ENCODE measurements around the gene DPH7. TPM values are rescaled to one million over a fixed set of nuclear protein-coding genes. Genes with fewer than 3 reads are reported as not detected.
"Not testable (repeated sequence)": the region's sequence is repeated elsewhere in the genome, so short reads cannot be mapped to it uniquely, and the experiment has no call there.

The DPH7 gene
- total RNA-seq (10 to 100 TPM; 76.9 to 80.7 TPM), polyA plus RNA-seq (10 to 100 TPM; 26.2 to 32.8 (median 29.8) TPM), total RNA-seq (40.7 to 77.0 (median 49.3) reads per million in 6 experiments)

DNA sequence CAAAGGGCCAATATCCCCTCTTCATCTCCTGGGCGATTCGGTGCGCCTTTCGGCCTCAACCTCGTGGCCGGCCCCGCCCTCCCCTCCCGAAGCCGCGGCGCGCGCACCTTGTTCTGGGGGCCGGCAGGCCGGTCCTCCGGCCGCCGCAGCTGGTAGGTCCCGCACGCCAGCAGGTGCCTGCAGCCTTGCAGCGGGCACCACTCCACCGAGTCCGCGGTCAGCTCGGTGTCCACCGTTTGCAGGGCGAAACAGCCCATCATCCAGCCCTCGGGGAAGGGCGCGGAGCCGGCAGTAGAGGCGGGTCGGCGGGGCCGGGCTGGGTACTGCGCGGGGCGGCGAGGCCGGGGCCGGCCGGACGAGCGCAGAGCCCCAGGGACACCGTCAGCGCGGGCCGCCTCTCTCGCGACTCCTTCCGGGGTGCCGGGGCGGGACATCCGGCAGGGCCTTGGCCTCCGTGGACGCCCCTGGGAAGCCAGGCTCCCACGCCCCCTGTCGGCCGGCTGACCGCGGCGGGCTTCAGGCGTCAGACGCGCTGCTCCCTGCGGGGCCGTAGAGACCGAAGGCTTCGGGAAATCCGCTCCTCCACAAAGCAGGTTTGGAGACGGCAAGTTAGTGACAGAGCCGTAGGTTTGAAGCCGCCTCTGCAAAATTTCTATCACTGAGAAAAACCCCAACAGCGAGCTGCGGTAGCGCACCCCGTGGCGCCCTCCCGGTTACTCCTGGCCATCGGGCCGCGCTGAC is at the start of gene DPH7:
DPH7 (minus strand) TSS at position 408 of the 741 bp plus-strand sequence; CDS start at position 260, 148 bp downstream.
- H3K27ac Mint-ChIP-seq: peak within 1 kb of the TSS in 9 of 10 donors; percentile 13 to 87 (median 80)
- H3K9me3 Mint-ChIP-seq: no peaks in the 10 kb centered on the region
- POLR2A ChIA-PET: interaction anchor here (1.1 to 2.9 kb wide), 5 partner anchors 10 to 40 kb away, joined by 3 to 12 read pairs (median 4); partner anchors contain the start of genes EHMT1, MRPL41 and ZMYND19
- peak; percentile 98 to 99 for ATAC-seq
- peaks cover 20 to 39% (median 33%) of the 10 kb centered on the region in 4 donors for H3K4me1 Mint-ChIP-seq
- DNase-seq: peak; percentile 85 to 99 (median 92)
- peaks cover 0 to 35% (median 12%) of the 10 kb centered on the region in 3 donors for H3K36me3 Mint-ChIP-seq
- peak within 1 kb of the TSS; percentile 72 to 88 (median 82) for H3K4me3 Mint-ChIP-seq
- H3K27me3 Mint-ChIP-seq: no peaks in the 10 kb centered on the region

- H3K36me3 Mint-ChIP-seq, H3K27me3 Mint-ChIP-seq, ATAC-seq, DNase-seq, H3K9me3 Mint-ChIP-seq: not testable (repeated sequence)
- POLR2A ChIA-PET: interaction anchor here (2.0 kb wide), 1 partner anchor 9 kb away, joined by 15 read pairs; the partner anchor contains the start of gene EHMT1
- Mint-ChIP-seq H3K27ac (peak overlapping the region in 6 of 10 donors; percentile 21 to 94 (median 92)), H3K4me3 (peak overlapping the region in 4 of 10 donors; percentile 4 to 90 (median 67)), H3K4me1 (peaks cover 29 to 75% (median 65%) of the 10 kb centered on the region in 4 donors)
Observed at GRCh38 chr9:137627406-137627805, 48.7 kb upstream of the DPH7 start.

GRCh38 chr9:137626464-137626863 is 47.7 kb upstream of the DPH7 start:
- H3K27me3 Mint-ChIP-seq: no peaks in the 10 kb centered on the region
- H3K4me3 Mint-ChIP-seq: peak overlapping the region in 8 of 10 donors; percentile 37 to 83 (median 64)
- no peak for ATAC-seq
- DNase-seq: no peak
- H3K9me3 Mint-ChIP-seq: no peaks in the 10 kb centered on the region
- peaks cover 32 to 72% (median 62%) of the 10 kb centered on the region in 4 donors for H3K4me1 Mint-ChIP-seq
- peaks cover 0 to 10% (median 2%) of the 10 kb centered on the region in 3 donors for H3K36me3 Mint-ChIP-seq
- POLR2A ChIA-PET: interaction anchor here (0.6 to 0.7 kb wide), 6 partner anchors 19 to 1082 kb away, joined by 4 to 8 read pairs (median 6); no protein-coding TSS in a partner anchor
- peak overlapping the region in 8 of 10 donors; percentile 33 to 91 (median 78) for H3K27ac Mint-ChIP-seq

DNA sequence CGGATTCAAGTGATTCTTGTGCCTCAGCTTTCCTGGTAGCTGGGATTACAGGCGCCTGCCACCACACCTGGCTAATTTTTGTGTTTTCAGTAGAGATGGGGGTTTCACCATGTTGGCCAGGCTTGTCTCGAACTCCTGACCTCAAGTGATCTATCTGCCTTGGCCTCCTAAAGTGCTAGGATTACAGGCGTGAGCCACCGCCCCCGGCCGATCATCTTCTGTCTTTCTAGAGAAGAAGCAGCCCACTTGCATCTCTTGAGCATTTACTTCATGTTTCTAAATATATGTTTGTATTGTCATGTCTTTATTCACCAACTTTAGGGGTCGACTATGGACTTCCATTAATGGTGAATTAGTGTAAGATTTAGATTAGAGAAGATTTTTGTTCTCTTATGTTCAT is 43.5 kb upstream of the DPH7 start:
- not testable (repeated sequence) for H3K27me3 Mint-ChIP-seq, DNase-seq, ATAC-seq, H3K9me3 Mint-ChIP-seq
- H3K4me1 Mint-ChIP-seq: peaks cover 29 to 62% (median 57%) of the 10 kb centered on the region in 4 donors
- POLR2A ChIA-PET: interaction anchor here (1.4 kb wide), 1 partner anchor 19 kb away, joined by 4 read pairs; no protein-coding TSS in a partner anchor
- H3K36me3 Mint-ChIP-seq: peaks cover 0 to 10% (median 2%) of the 10 kb centered on the region in 3 donors
- peak overlapping the region in 4 of 10 donors; percentile 7 to 67 (median 28) for H3K4me3 Mint-ChIP-seq
- peak overlapping the region in 8 of 10 donors; percentile 24 to 66 (median 57) for H3K27ac Mint-ChIP-seq

GRCh38 chr9:137621131-137621757 is 42.5 kb upstream of the DPH7 start:
- POLR2A ChIA-PET: interaction anchor here (2.2 kb wide), 1 partner anchor 8 kb away, joined by 9 read pairs; no protein-coding TSS in a partner anchor
- H3K27ac Mint-ChIP-seq: peak overlapping the region in 7 of 10 donors; percentile 27 to 76 (median 69)
- H3K9me3 Mint-ChIP-seq: no peaks in the 10 kb centered on the region
- ATAC-seq (no peak), DNase-seq (peak in 1 of 10 donors; percentile 25)
- H3K36me3 Mint-ChIP-seq: peaks cover 0 to 10% (median 2%) of the 10 kb centered on the region in 3 donors
- no peaks in the 10 kb centered on the region for H3K27me3 Mint-ChIP-seq
- peak overlapping the region; percentile 29 to 94 (median 61) for H3K4me3 Mint-ChIP-seq
- H3K4me1 Mint-ChIP-seq: peaks cover 26 to 63% (median 55%) of the 10 kb centered on the region in 4 donors

DNA sequence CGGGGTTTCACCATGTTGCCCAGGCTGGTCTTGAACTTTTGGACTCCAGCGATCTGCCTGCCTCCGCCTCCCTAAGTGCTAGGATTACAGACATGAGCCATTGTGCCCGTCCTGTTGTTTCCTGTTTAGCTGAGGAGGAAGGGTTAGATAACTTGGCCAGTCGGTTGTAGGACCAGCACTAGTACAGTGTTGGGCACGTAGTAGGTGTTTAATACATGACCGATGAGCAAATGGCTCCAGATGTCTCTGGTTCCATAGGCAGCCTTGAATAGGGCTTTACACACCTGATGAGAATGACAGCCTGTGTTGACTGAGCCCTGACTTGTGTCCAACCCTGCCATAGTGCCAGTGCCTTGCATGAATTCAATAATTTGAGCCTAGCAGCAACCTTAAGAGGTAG is 41.9 kb upstream of the DPH7 start:
- H3K36me3 Mint-ChIP-seq: peaks cover 0 to 10% (median 2%) of the 10 kb centered on the region in 3 donors
- ATAC-seq: no peak
- H3K4me3 Mint-ChIP-seq: peak overlapping the region; percentile 9 to 94 (median 60)
- H3K27ac Mint-ChIP-seq: peak overlapping the region in 6 of 10 donors; percentile 41 to 83 (median 64)
- H3K9me3 Mint-ChIP-seq: no peaks in the 10 kb centered on the region
- peaks cover 26 to 62% (median 53%) of the 10 kb centered on the region in 4 donors for H3K4me1 Mint-ChIP-seq
- no peaks in the 10 kb centered on the region for H3K27me3 Mint-ChIP-seq
- DNase-seq: no peak
- POLR2A ChIA-PET: interaction anchor here (2.2 kb wide), 1 partner anchor 9 kb away, joined by 9 read pairs; no protein-coding TSS in a partner anchor

- no peaks in the 10 kb centered on the region for H3K9me3 Mint-ChIP-seq
- POLR2A ChIA-PET: interaction anchor here (0.6 to 2.2 kb wide), 4 partner anchors 9 to 384 kb away, joined by 3 to 14 read pairs (median 6); partner anchors contain the start of genes ARRDC1 and ZMYND19
- H3K36me3 Mint-ChIP-seq: peaks cover 0 to 10% (median 2%) of the 10 kb centered on the region in 3 donors
- peaks cover 21 to 56% (median 48%) of the 10 kb centered on the region in 4 donors for H3K4me1 Mint-ChIP-seq
- H3K4me3 Mint-ChIP-seq: peak overlapping the region; percentile 81 to 98 (median 92)
- DNase-seq: no peak
- ATAC-seq: no peak
- peak overlapping the region; percentile 59 to 97 (median 91) for H3K27ac Mint-ChIP-seq
- no peaks in the 10 kb centered on the region for H3K27me3 Mint-ChIP-seq
Observed at GRCh38 chr9:137620048-137620405, 41.3 kb upstream of the DPH7 start.

DNA sequence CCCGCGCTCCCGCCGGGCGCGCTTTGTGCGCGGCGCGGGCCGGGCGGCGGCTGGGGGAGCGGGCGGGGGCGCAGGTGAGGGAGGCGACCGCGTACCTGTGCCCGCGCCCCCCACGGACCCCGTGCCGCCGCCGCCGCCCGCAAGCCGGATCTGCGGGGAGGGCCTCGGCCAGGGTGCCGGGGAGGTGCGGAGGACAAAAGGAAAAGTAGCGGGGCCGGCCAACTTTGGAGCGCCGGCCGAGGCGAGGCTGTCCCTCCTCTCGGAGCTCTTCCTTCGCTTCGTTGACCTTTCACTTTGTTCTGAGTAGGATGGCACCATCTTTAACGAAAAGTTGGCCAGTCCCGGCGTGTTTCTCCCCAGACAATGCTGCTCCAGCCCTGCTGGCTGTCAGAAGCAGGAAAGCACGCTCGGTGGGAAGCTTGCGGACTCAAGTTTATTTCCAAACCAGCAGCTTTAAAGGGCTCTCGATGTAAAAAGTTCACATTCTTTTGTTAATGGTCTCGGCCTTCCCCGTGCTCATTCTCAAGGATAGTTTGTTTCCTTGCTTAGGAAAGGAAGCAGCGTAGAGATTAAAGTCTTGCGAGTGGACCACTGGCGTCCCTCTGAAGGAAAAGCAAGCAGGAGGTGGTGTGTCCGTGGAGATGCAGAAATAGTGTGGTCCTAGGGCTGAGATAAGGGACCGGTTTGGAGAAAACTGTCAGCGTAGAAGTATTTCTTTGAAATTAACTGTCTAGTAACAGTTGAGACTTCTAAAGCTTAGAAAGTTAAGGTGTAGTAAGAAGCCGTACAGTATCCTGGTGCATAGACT is 40.7 kb upstream of the DPH7 start:
- Mint-ChIP-seq H3K4me3 (peak overlapping the region; percentile 81 to 98 (median 92)), H3K4me1 (peaks cover 21 to 53% (median 45%) of the 10 kb centered on the region in 4 donors), H3K27ac (peak overlapping the region; percentile 76 to 97 (median 91)), H3K9me3 (no peaks in the 10 kb centered on the region), H3K36me3 (peaks cover 0 to 14% (median 2%) of the 10 kb centered on the region in 3 donors), H3K27me3 (no peaks in the 10 kb centered on the region)
- POLR2A ChIA-PET: interaction anchor here (0.6 to 2.2 kb wide), 18 partner anchors 9 to 1136 kb away, joined by 3 to 15 read pairs (median 4); partner anchors contain the start of genes ARRDC1, DPH7, MRPL41 and TUBB4B
- DNase-seq (peak in 6 of 10 donors; percentile 16 to 35 (median 26)), ATAC-seq (peak; percentile 14 to 17)

DNA sequence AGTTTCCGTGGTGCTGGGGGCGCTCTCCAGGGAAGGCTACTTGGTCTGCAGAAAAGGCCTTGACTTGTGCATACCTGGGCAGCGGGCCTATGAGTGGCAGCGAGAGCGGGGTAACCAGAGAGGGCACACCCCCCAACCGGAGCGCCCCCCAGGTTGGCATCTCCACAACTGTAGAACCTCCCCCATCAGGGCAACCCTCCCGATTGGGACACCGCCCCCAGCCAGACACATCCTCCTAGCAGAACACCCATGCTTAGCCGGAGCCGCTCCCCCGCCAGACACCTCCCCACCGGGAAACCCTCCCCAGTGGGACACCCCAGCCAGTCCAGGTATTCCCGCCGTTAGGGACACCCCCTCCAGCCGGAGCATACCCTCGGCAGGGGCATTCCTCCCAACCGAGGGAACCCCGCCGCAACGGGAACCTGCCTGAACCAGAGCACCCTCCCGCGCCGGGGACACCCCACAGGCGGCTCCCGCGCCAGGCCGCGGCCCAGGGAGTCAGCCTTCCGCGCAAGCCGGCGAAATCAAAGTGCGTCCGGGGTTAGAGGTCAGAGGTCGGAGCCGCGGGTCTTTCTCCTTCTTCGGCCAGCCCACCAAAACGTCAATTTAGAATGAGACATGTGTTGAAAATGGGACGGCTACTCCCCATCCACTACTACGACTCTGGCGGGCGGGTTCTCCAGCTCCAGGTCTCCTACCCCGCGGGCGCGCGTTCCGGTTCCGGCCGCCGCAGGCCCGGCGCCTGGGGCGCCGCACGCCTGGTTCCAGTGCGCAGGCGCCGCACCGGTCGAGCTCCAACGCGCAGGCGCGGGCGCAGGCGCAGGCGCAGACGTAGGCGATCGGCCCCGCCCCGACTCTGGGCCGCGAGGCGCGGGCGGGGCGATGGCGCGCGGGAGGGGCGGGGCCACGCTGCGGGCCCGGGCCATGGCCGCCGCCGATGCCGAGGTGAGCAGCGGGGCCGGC is 39.7 kb upstream of the DPH7 start, which contains the start of gene EHMT1:
EHMT1 (plus strand) TSS at position 901 of the 963 bp plus-strand sequence; CDS start at position 925, 24 bp downstream.
- Mint-ChIP-seq H3K27ac (peak within 1 kb of the TSS; percentile 76 to 98 (median 94)), H3K4me3 (peak within 1 kb of the TSS; percentile 82 to 98 (median 94)), H3K27me3 (no peaks in the 10 kb centered on the region), H3K9me3 (no peaks in the 10 kb centered on the region), H3K36me3 (peaks cover 0 to 7% (median 0%) of the 10 kb centered on the region in 3 donors), H3K4me1 (peaks cover 17 to 46% (median 42%) of the 10 kb centered on the region in 4 donors)
- ATAC-seq (peak; percentile 82 to 85), DNase-seq (peak; percentile 82 to 96 (median 93))
- POLR2A ChIA-PET: interaction anchor here (0.6 to 2.1 kb wide), 16 partner anchors 9 to 1135 kb away, joined by 3 to 15 read pairs (median 4); partner anchors contain the start of genes ARRDC1, DPH7, MRPL41 and TUBB4B

- POLR2A ChIA-PET: no interaction called here
- Mint-ChIP-seq H3K9me3 (no peaks in the 10 kb centered on the region), H3K27me3 (no peaks in the 10 kb centered on the region), H3K4me1 (peaks cover 21 to 44% (median 38%) of the 10 kb centered on the region in 4 donors), H3K4me3 (no peak overlapping the region), H3K36me3 (peaks cover 0 to 3% (median 0%) of the 10 kb centered on the region in 3 donors), H3K27ac (peak overlapping the region in 1 of 10 donors; percentile 20)
- ATAC-seq: no peak
- DNase-seq: no peak
Observed at GRCh38 chr9:137615387-137615871, 36.7 kb upstream of the DPH7 start.
